GM18868 (cell line): Measurements from ENCODE around the gene NMRK2.
"Not testable (repeated sequence)": the region's sequence is repeated elsewhere in the genome, so short reads cannot be mapped to it uniquely, and the experiment has no call there.

Experiments used
- ATAC-seq: cut with Tn5 transposase; IDR thresholded peaks from one replicate; pipeline ENCODE4 v1.9.1; 2021; ENCODE audit warnings: mild to moderate bottlenecking, moderate library complexity; ENCODE audit not compliant: unreplicated experiment

Gene NMRK2

DNA sequence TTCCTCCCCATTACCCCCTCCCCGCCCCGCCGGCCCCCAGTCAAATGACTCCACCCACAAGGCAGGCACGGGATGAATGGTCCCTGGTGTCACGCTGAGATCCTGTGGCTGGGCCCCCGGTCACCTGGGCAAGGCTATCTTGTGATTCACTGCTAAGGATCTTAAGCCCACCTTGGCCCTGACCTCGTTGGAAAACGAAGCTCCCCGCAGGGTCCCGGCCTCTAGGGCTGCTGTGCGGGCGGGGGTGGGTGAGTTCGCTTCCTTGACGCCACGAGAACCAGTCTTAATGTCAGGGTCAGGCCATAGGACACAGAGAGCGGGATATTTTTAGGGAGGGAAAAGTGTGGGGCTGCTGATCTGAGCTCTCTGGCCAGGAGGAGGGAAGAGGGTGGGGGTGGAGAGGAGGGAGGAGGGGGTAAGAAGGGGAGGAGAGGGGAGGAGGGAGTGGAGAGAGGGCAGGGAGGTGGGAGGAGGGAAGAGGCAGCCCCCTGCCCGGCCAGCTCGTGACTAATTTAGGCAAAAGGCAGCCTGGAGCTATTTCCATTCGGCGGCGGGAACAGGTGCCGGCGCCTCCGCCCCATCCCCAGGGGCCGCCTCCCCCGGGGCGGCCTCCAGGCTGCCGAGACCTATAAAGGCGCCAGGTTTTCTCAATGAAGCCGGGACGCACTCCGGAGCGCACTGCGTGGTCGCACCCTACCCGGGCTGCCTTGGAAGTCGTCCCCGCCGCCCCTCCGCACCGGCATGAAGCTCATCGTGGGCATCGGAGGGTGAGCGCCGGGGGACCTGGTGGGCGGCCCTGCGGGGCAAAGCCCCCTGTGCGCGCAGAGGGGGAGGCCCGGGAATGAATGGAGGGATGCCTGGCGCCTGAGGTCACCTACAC, at the start of gene NMRK2:
NMRK2 (plus strand) TSS at position 139 of the 880 bp plus-strand sequence; CDS start at position 742, 603 bp downstream.
- no peak for ATAC-seq

DNA sequence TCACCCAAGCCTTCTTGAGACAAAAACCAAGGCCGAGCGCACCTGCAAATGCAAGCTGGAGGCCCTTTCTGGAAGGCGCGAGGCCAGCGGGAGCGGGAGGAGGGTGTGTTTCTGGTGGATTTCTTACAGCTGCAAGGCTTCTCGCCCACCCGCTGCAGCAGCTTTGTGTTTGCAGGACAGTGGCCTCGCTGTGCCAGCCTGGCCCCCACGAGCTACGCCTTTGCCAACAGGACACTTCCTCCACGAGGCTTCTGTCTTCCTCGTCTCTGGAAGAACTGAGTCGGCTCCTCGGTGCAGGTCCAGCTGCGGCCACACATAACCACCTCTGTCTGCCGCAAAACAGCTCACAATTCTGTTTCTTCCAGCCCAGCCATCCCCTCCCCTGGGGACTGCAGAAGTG, 42.3 kb upstream of the NMRK2 start:
- no peak for ATAC-seq

- no peak for ATAC-seq
These were observed 39.2 kb upstream of the NMRK2 start for GRCh38 chr19:3893509-3894179.

GRCh38 chr19:3894959-3895358, 37.9 kb upstream of the NMRK2 start:
- ATAC-seq: not testable (repeated sequence)

GRCh38 chr19:3895788-3896187, 37.1 kb upstream of the NMRK2 start:
- no peak for ATAC-seq

DNA sequence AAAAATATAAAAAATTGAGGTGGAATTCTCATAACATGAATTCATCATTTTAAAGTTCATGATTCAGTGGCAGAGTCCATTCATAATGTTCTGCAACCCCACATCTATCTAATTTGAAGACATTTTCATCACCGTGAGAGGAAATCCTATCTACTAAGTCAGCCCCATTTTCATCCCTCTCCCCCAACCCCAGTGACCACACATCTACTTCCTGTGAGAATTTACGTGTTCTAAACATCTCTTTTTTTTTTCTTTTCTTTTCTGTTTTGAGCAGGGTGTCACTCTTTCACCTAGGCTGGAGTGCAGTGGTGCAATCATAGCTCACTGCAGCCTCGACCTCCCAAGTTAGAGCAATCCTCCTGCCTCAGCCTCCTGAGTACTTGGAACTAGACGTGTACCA, 34.9 kb upstream of the NMRK2 start:
- ATAC-seq: no peak

DNA sequence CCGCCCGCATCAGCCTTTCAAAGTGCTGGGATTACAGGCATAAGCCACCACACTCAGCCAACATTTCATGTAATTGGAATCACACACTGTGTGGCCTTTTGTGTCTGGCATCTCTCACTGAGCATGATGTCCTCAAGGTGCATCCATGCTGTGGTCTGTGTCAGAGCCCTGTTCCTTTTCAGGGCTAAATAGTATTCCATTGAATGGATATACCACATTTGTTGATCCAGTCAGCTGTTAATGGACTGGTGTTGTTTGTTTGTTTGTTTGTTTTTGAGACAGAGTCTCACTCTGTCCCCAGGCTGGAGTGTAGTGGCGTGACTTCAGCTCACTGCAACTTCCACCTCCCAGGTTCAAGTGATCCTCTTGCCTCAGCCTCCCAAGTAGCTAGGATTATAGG, 34.4 kb upstream of the NMRK2 start:
- ATAC-seq: no peak

DNA sequence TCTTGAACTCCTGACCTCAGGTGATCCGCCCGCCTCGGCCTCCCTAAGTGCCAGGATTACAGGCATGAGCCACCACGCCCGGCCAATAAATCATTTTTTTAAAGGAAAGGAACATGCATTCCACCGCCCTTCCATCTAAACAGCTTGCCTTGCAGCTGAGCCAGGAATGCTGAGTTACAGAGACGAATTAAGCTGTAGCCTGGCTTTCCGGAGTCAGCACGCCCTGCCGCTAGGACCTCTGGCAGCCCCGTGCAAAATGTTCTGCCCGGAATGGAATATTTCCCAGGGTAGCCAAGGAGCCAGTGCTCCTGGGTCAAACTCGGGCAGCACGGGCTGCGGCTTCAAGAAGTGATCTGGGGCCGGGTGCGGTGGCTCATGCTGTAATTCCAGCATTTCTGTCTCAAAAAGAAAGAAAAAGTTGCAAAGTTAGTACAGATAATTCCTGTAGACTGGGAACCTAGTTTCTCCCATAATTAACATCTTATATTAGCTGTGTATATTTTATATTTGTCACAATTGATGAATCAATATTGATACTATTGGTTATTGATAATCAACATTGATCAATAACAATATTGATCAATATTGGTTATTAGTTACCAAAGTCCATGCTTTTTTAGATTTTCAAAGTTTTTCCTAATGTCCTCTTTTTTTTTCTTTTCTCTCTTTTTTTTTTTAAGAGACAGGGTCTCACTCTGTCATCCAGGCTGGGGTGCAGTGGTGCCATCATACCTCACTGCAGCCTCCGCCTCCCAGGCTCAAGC, 33.2 kb upstream of the NMRK2 start:
- no peak for ATAC-seq

DNA sequence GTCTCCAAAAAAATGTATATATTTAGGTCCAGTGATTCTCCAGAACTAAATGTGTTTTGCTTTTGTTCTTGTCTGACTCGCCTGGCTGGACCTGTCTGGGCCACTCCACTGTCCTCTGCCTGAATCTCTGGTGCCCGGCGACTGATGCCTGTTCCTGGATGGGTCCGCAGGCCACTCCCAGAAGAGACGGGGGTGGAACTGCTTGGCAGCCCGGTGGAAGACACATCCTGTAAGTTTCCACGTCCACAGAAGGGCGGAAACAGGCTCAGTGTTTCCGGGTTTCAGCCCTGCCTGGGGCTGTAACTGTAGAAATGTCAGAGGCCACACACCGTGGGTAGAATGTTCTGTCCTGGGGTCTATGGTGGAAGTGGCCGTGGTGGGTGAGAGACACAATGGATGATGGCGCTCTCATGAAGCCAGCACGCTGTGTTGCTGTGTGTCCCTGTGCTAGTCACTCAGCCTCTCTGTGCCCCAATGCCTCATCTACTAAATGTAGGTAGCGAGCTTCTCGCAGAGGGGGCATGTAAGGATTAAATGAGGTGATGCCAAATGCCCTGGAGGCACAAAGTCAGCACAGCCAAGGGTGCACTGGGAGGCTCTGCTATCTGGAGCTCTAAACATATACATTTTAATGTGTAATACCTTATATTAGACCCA, 30.4 kb upstream of the NMRK2 start:
- no peak for ATAC-seq

- ATAC-seq: no peak
These were observed 28.6 kb upstream of the NMRK2 start for GRCh38 chr19:3904233-3904632.

GRCh38 chr19:3907626-3908265, 25.1 kb upstream of the NMRK2 start:
- ATAC-seq: no peak

DNA sequence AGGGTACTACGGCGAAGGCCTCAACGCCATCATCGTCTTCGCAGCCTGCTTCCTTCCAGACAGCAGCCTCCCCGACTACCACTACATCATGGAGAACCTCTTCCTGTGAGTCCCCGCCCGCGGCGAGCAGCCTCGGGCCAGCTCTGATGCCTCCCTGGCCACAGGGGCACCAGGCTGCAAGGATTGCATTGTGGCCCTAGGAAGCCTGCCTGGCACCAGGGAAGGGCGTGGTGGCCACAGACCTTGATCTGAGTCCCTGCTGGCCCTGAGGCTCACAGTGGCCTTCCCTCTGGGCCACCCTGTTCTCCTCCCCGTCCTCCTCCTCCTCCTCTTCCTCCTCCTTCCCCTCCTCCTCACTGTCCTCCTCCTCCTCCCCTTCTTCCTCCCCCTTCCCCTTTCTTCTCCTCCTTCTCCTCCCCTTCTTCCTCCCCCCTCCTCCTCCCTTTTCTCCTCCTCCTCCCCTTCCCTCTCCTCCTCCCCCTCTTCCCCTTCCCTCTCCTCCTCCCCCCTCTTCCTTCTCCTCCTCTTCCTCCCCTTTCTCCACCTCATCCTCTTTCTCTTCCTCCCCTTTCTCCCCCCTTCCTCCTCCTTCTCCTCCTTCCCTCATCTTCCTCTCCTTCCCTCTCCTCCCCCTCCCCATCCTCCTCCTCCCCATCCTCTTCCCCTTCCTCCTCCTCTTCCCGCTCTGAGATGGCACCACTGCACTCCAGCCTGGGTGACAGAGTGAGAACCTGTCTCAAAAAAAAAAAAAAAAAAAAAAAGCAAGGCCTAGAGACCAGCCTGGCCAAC, 24.4 kb upstream of the NMRK2 start:
- ATAC-seq: no peak

GRCh38 chr19:3910105-3910504, 22.8 kb upstream of the NMRK2 start:
- no peak for ATAC-seq

DNA sequence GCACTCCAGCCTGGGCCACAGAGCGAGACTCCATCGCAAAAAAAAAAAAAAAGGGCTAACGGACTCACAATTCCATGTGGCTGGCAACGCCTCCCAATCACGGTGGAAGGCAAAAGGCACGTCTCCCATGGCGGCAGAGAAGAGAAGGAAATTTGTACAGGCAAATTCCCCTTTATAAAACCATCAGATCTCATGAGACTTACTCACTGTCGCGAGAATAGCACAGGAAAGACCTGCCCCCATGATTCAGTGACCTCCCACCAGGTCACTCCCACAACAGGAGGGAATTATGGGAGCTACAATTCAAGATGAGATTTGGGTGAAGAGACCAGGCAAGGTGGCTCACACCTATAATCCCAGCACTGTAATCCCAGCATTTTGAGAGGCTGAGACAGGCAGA, 18.7 kb upstream of the NMRK2 start:
- ATAC-seq: no peak

GRCh38 chr19:3916033-3916432, 16.8 kb upstream of the NMRK2 start:
- ATAC-seq: no peak

- no peak for ATAC-seq
These were observed 13.1 kb upstream of the NMRK2 start for GRCh38 chr19:3919793-3920192.

DNA sequence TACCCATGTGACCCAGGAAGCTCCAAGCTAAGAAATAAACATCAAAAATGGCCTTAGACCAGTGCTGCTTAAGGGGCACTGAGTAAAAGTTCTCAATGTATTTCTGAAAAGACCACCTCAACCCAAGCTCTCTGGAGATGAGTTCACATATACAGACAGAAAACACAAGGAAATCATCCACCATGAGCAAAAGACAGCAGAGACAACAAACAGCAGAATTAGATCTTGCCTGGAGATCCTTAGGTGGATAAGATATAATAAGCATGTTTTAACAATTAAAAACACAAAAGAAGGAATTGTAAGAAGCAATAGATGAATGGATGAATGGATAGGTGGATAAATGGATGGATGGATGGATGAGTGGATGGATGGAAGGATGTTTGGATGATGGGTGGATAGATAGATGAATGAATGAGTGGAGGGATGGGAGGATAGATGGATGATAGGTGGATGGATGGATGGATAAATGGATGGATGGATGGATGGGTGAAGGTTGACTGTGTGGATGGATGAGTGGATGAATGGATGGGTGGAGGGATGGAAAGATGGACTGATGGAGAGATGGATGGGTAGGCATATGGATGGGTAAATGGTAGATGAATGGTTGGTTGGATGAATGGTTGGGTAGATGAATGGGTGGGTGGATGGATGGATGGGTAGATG, 9.6 kb upstream of the NMRK2 start:
- ATAC-seq: no peak

DNA sequence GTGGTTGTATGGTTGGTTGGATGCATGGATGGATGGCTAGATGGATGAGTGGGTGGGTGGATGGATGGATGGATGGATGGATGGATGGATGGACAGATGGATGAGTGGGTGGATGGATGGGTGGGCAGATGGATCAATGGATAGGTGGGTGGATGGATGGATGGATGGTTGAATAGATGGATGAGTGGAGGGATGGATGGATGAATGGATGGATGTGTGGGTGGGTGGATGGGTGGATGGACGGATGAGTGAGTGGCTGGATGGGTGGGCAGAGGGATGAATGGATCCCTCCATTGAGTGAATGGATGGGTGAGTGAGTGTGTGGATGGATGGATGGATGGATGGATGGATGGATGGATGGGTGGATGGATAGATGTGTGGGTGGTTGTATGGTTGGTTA, 9.0 kb upstream of the NMRK2 start:
- no peak for ATAC-seq

GRCh38 chr19:3931041-3931440, 1.8 kb upstream of the NMRK2 start:
- ATAC-seq: no peak
